Neural cell (in vitro differentiated cells): ENCODE measurements around the gene PGK2. TPM values are rescaled to one million over a fixed set of nuclear protein-coding genes. Genes with fewer than 3 reads are reported as not detected.

ENCODE experiments used
- H2AFZ ChIP-seq: fragments of 200-600, 300-800 bp; sonication (generic), shearing (Covaris generic); 2 replicates; pipeline ENCODE4 v1.6.0; 2014; ENCODE audit warnings: low read depth, mild to moderate bottlenecking, antibody characterized with exemption, low read length, moderate library complexity
- H3F3A ChIP-seq: fragments of 200-600 bp; shearing (Covaris generic); 2 replicates; pipeline ENCODE4 v1.6.1; 2016; ENCODE audit warnings: mild to moderate bottlenecking, moderate library complexity, mixed read lengths, antibody characterized with exemption, low read length; ENCODE audit not compliant: insufficient read depth, poor library complexity, severe bottlenecking
- H3K27ac ChIP-seq: fragments of 200-600, 300-800 bp; sonication (generic), shearing (Covaris generic); 2 replicates; pipeline ENCODE4 v1.5.1; 2014; ENCODE audit warnings: mild to moderate bottlenecking, low read length, moderate library complexity
- H3K27me3 ChIP-seq: fragments of 300-800, 200-600 bp; sonication (generic), shearing (Covaris generic); 2 replicates; pipeline ENCODE4 v1.6.0; 2014; ENCODE audit warnings: mild to moderate bottlenecking, low read depth, low read length, moderate library complexity; ENCODE audit not compliant: insufficient read depth
- H3K36me3 ChIP-seq: fragments of 300-800, 200-600 bp; sonication (generic), shearing (Covaris generic); 2 replicates; pipeline ENCODE4 v1.5.1; 2014; ENCODE audit warnings: mild to moderate bottlenecking, antibody characterized with exemption, low read length, moderate library complexity; ENCODE audit not compliant: insufficient read depth
- H3K4me2 ChIP-seq: fragments of 300-800, 200-600 bp; sonication (generic), shearing (Covaris generic); 2 replicates; pipeline ENCODE4 v1.6.0; 2014; ENCODE audit warnings: mild to moderate bottlenecking, low read length
- H3K4me3 ChIP-seq: fragments of 300-800, 200-600 bp; sonication (generic), shearing (Covaris generic); 2 replicates; pipeline ENCODE4 v1.5.1; 2014; ENCODE audit warnings: mild to moderate bottlenecking, low read length, moderate library complexity
- H3K79me2 ChIP-seq: fragments of 200-600 bp; shearing (Covaris generic); replicated peaks from 2 replicates; pipeline ENCODE4 v1.6.0; 2014; ENCODE audit warnings: mild to moderate bottlenecking, low read length, moderate library complexity; ENCODE audit not compliant: insufficient read depth
- H3K9ac ChIP-seq: fragments of 300-800, 200-600 bp; sonication (generic), shearing (Covaris generic); 2 replicates; pipeline ENCODE4 v1.6.1; 2016; ENCODE audit warnings: mild to moderate bottlenecking, low read length, mixed read lengths
- H3K9me2 ChIP-seq: fragments of 200-600 bp; shearing (Covaris generic); 2 replicates; pipeline ENCODE4 v1.6.1; 2016; ENCODE audit warnings: mild to moderate bottlenecking, low read length, mixed read lengths; ENCODE audit not compliant: insufficient read depth
- H3K9me3 ChIP-seq: fragments of 200-600, 300-800 bp; sonication (generic), shearing (Covaris generic); 2 replicates; pipeline ENCODE4 v1.6.1; 2016; ENCODE audit warnings: mild to moderate bottlenecking, mixed run types, low read length, moderate library complexity, mixed read lengths
- H4K20me1 ChIP-seq: fragments of 200-600 bp; shearing (Covaris generic); 2 replicates; pipeline ENCODE4 v1.6.1; 2016; ENCODE audit warnings: mild to moderate bottlenecking, mixed run types; ENCODE audit not compliant: insufficient read depth
- EP300 ChIP-seq: fragments of 450-650 bp; conservative IDR thresholded peaks from 2 replicates; pipeline ENCODE4 v1.6.1; 2014; ENCODE audit warnings: antibody characterized with exemption, mild to moderate bottlenecking, moderate library complexity; ENCODE audit not compliant: poor library complexity, severe bottlenecking
- EZH2 ChIP-seq: fragments of 200-600, 300-800 bp; shearing (Covaris generic), sonication (generic); IDR thresholded peaks from 2 replicates; pipeline ENCODE4 v1.6.1; 2014; ENCODE audit warnings: antibody characterized with exemption, low read length, borderline replicate concordance, mild to moderate bottlenecking; ENCODE audit not compliant: insufficient read depth, poor library complexity, severe bottlenecking
- POLR2AphosphoS5 ChIP-seq: IDR thresholded peaks from 2 replicates; pipeline ENCODE4 v1.6.1; 2012
- RAD21 ChIP-seq: fragments of 450-650 bp; conservative IDR thresholded peaks from 2 replicates; pipeline ENCODE4 v1.6.1; 2014; ENCODE audit warnings: antibody characterized with exemption, mild to moderate bottlenecking, moderate library complexity
- SMC3 ChIP-seq: fragments of 450-650 bp; conservative IDR thresholded peaks from 2 replicates; pipeline ENCODE4 v1.6.1; 2014; ENCODE audit warnings: antibody characterized with exemption, mild to moderate bottlenecking, moderate library complexity; ENCODE audit not compliant: poor library complexity
- TAF1 ChIP-seq: IDR thresholded peaks from 2 replicates; pipeline ENCODE4 v1.6.1; 2012; ENCODE audit warnings: low read depth
- polyA plus RNA-seq: library from polyadenylated mRNA; depleted of rRNA; stranded (reverse); fragments of >200 nt; gene quantifications from 2 replicates; pipeline ENCODE4 v1.2.3, GENCODE V29; 2014
- TF ChIP-seq, protein P1 (sequence below): fragments of 450-650 bp; IDR thresholded peaks from 2 replicates; pipeline ENCODE4 v1.5.1; 2014; ENCODE audit warnings: antibody characterized with exemption, mild to moderate bottlenecking, moderate library complexity; ENCODE audit not compliant: poor library complexity, severe bottlenecking
- TF ChIP-seq, protein P2 (sequence below): IDR thresholded peaks from 2 replicates; pipeline ENCODE4 v1.6.1; 2012; ENCODE audit warnings: borderline replicate concordance

The PGK2 gene
- polyA plus RNA-seq, 1 donor from 2014 or later: not detected

DNA sequence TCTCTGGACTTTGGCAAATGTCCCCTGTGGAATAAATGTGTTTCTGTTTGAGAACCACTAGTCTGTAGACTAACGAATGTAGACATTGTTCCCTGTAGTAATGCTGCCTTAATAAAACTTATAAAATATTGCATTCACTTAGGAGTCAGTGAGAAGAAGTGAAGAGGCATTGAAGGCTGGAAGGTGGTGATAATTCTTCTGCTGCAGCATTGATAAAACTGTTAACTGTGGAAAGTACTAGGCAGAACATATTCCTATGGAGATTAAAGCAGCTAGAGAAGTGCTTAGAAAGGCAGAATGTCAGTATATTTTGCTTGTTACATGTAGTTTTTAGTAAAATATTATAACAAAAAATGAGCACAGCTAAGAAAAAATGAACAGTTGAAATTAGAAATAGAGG is 4.8 kb downstream of the PGK2 start:
- Histone ChIP-seq H3K9me2 (no peaks in the 10 kb centered on the region), H3K9me3 (no peaks in the 10 kb centered on the region), H4K20me1 (no peaks in the 10 kb centered on the region), H3F3A (no peaks in the 10 kb centered on the region), H3K9ac (no peak overlapping the region), H3K36me3 (no peaks in the 10 kb centered on the region), H3K4me3 (no peak overlapping the region), H3K27me3 (no peaks in the 10 kb centered on the region), H2AFZ (no peak overlapping the region), H3K4me2 (no peak overlapping the region), H3K79me2 (no peaks in the 10 kb centered on the region), H3K27ac (no peak overlapping the region)
- no peak for TF ChIP-seq TAF1
- no peak for TF ChIP-seq POLR2AphosphoS5
- no peak for TF ChIP-seq EZH2
- no peak for TF ChIP-seq EP300
- TF ChIP-seq, protein P1, sequence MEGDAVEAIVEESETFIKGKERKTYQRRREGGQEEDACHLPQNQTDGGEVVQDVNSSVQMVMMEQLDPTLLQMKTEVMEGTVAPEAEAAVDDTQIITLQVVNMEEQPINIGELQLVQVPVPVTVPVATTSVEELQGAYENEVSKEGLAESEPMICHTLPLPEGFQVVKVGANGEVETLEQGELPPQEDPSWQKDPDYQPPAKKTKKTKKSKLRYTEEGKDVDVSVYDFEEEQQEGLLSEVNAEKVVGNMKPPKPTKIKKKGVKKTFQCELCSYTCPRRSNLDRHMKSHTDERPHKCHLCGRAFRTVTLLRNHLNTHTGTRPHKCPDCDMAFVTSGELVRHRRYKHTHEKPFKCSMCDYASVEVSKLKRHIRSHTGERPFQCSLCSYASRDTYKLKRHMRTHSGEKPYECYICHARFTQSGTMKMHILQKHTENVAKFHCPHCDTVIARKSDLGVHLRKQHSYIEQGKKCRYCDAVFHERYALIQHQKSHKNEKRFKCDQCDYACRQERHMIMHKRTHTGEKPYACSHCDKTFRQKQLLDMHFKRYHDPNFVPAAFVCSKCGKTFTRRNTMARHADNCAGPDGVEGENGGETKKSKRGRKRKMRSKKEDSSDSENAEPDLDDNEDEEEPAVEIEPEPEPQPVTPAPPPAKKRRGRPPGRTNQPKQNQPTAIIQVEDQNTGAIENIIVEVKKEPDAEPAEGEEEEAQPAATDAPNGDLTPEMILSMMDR: no peak
- TF ChIP-seq SMC3: no peak

GRCh38 chr6:49776444-49776843 is 10.6 kb downstream of the PGK2 start:
- H3F3A ChIP-seq: no peaks in the 10 kb centered on the region
- H4K20me1 ChIP-seq: no peaks in the 10 kb centered on the region
- H3K27ac ChIP-seq: no peak overlapping the region
- H3K9me3 ChIP-seq: no peaks in the 10 kb centered on the region
- no peaks in the 10 kb centered on the region for H3K9me2 ChIP-seq
- H3K4me2 ChIP-seq: no peak overlapping the region
- TF ChIP-seq, protein P1: no peak
- no peak for TF ChIP-seq EP300
- TF ChIP-seq EZH2: no peak
- no peak for TF ChIP-seq RAD21
- TF ChIP-seq, protein P2, sequence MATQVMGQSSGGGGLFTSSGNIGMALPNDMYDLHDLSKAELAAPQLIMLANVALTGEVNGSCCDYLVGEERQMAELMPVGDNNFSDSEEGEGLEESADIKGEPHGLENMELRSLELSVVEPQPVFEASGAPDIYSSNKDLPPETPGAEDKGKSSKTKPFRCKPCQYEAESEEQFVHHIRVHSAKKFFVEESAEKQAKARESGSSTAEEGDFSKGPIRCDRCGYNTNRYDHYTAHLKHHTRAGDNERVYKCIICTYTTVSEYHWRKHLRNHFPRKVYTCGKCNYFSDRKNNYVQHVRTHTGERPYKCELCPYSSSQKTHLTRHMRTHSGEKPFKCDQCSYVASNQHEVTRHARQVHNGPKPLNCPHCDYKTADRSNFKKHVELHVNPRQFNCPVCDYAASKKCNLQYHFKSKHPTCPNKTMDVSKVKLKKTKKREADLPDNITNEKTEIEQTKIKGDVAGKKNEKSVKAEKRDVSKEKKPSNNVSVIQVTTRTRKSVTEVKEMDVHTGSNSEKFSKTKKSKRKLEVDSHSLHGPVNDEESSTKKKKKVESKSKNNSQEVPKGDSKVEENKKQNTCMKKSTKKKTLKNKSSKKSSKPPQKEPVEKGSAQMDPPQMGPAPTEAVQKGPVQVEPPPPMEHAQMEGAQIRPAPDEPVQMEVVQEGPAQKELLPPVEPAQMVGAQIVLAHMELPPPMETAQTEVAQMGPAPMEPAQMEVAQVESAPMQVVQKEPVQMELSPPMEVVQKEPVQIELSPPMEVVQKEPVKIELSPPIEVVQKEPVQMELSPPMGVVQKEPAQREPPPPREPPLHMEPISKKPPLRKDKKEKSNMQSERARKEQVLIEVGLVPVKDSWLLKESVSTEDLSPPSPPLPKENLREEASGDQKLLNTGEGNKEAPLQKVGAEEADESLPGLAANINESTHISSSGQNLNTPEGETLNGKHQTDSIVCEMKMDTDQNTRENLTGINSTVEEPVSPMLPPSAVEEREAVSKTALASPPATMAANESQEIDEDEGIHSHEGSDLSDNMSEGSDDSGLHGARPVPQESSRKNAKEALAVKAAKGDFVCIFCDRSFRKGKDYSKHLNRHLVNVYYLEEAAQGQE: no peak
- no peak for TF ChIP-seq SMC3
- no peak overlapping the region for H3K9ac ChIP-seq
- H2AFZ ChIP-seq: no peak overlapping the region
- no peaks in the 10 kb centered on the region for H3K79me2 ChIP-seq
- H3K27me3 ChIP-seq: no peaks in the 10 kb centered on the region
- H3K4me3 ChIP-seq: no peak overlapping the region
- no peaks in the 10 kb centered on the region for H3K36me3 ChIP-seq
